ENCODE measurements around the gene ERC2.

ERC2 gene

DNA sequence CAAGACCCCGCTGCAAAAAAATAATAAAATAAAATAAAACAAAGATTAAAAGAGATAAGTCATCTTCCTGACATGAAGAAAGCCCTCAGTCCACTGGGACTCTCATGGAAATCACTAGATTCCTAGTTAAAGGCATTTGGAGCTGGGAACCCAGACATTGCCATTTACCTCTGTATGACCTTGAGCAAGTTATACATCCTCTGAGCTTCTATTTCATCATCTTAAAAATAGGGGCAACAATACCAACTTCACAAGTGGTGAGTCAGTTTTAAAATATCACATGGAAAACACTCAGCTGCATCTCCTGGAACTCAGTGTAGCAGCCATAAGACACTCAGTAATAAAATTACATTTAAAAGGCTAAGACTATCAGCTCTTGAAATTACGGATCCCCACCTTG, 334.8 kb downstream of the ERC2 start:
- no peaks in the 10 kb centered on the region for H3K9me3 ChIP-seq (ENCODE audit: control insufficient read depth, low read length)
- H3K4me1 ChIP-seq (ENCODE audit: control insufficient read depth, insufficient read depth, low read length), result peaks cover 23% of the 10 kb centered on the region
- no peak overlapping the region for H3K9ac ChIP-seq (ENCODE audit: low read length)
- H3K27me3 ChIP-seq (replicated peaks; ENCODE audit: control insufficient read depth, insufficient read depth, low read length), result no peaks in the 10 kb centered on the region
- H3K36me3 ChIP-seq (ENCODE audit: control insufficient read depth, insufficient read depth, low read length, severe bottlenecking), result no peaks in the 10 kb centered on the region
- H3K4me3 ChIP-seq (ENCODE audit: low read length), result no peak overlapping the region
- peak; percentile 85 for DNase-seq (ENCODE audit: low read depth)

GRCh38 chr3:56132762-56133161, 335.5 kb downstream of the ERC2 start:
- no peaks in the 10 kb centered on the region for H3K36me3 ChIP-seq (ENCODE audit: control insufficient read depth, insufficient read depth, low read length, severe bottlenecking)

DNA sequence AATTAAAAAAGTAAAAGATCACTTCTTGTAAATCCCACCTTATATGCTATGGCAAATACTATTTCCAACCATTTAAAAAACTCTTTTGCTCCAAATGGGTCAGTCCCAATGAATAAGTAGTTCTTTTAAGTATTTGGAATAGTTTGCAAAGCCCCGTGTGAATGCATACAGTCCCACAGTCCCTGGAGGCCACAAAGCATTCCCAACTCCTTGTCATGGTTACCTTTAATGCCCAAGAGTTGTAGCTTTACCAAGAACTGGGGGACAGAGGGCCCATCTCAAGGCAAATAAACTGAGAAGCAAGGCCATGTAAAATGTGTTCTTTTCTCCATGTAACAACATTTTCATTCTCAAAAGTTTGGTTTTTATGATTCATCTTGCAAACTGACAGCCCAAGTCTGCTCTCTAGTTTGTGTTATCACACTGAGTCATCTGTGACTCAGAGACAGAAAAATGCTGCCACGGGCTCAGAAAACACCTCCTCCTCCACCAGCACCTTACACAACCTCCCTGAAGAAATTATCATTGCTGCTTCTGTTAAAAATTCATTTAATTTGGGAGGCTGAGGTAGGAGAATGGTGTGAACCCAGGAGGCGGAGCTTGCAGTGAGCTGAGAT, 336.2 kb downstream of the ERC2 start:
- DNase-seq (ENCODE audit: low read depth), result peak; percentile 94

More at GRCh38 chr3:56132762-56133161, 335.5 kb downstream of the ERC2 start:
- no peak for DNase-seq (ENCODE audit: low read depth)
- H3K4me1 ChIP-seq (ENCODE audit: control insufficient read depth, insufficient read depth, low read length), result peaks cover 23% of the 10 kb centered on the region
- no peak overlapping the region for H3K4me3 ChIP-seq (ENCODE audit: low read length)
- no peaks in the 10 kb centered on the region for H3K27me3 ChIP-seq (replicated peaks; ENCODE audit: control insufficient read depth, insufficient read depth, low read length)
- H3K9ac ChIP-seq (ENCODE audit: low read length), result no peak overlapping the region
- H3K9me3 ChIP-seq (ENCODE audit: control insufficient read depth, low read length), result no peaks in the 10 kb centered on the region

GRCh38 chr3:56130036-56130435, 338.2 kb downstream of the ERC2 start:
- H3K9ac ChIP-seq (ENCODE audit: low read length), result no peak overlapping the region
- H3K36me3 ChIP-seq (ENCODE audit: control insufficient read depth, insufficient read depth, low read length, severe bottlenecking), result no peaks in the 10 kb centered on the region
- DNase-seq (ENCODE audit: low read depth), result no peak
- H3K4me1 ChIP-seq (ENCODE audit: control insufficient read depth, insufficient read depth, low read length), result peaks cover 32% of the 10 kb centered on the region
- no peaks in the 10 kb centered on the region for H3K27me3 ChIP-seq (replicated peaks; ENCODE audit: control insufficient read depth, insufficient read depth, low read length)
- H3K9me3 ChIP-seq (ENCODE audit: control insufficient read depth, low read length), result no peaks in the 10 kb centered on the region
- H3K4me3 ChIP-seq (ENCODE audit: low read length), result no peak overlapping the region

More for the DNA sequence above, 336.2 kb downstream of the ERC2 start:
- H3K27me3 ChIP-seq (replicated peaks; ENCODE audit: control insufficient read depth, insufficient read depth, low read length), result no peaks in the 10 kb centered on the region
- no peaks in the 10 kb centered on the region for H3K9me3 ChIP-seq (ENCODE audit: control insufficient read depth, low read length)
- no peaks in the 10 kb centered on the region for H3K36me3 ChIP-seq (ENCODE audit: control insufficient read depth, insufficient read depth, low read length, severe bottlenecking)
- peak overlapping the region; percentile 23 for H3K4me3 ChIP-seq (ENCODE audit: low read length)
- peaks cover 23% of the 10 kb centered on the region for H3K4me1 ChIP-seq (ENCODE audit: control insufficient read depth, insufficient read depth, low read length)
- H3K9ac ChIP-seq (ENCODE audit: low read length), result peak overlapping the region; percentile 46

GRCh38 chr3:56126632-56127031, 341.6 kb downstream of the ERC2 start:
- H3K4me1 ChIP-seq (ENCODE audit: control insufficient read depth, insufficient read depth, low read length), result peaks cover 12% of the 10 kb centered on the region
- DNase-seq (ENCODE audit: low read depth), result no peak
- no peaks in the 10 kb centered on the region for H3K36me3 ChIP-seq (ENCODE audit: control insufficient read depth, insufficient read depth, low read length, severe bottlenecking)
- H3K9ac ChIP-seq (ENCODE audit: low read length), result no peak overlapping the region
- no peak overlapping the region for H3K4me3 ChIP-seq (ENCODE audit: low read length)
- no peaks in the 10 kb centered on the region for H3K9me3 ChIP-seq (ENCODE audit: control insufficient read depth, low read length)
- no peaks in the 10 kb centered on the region for H3K27me3 ChIP-seq (replicated peaks; ENCODE audit: control insufficient read depth, insufficient read depth, low read length)

DNA sequence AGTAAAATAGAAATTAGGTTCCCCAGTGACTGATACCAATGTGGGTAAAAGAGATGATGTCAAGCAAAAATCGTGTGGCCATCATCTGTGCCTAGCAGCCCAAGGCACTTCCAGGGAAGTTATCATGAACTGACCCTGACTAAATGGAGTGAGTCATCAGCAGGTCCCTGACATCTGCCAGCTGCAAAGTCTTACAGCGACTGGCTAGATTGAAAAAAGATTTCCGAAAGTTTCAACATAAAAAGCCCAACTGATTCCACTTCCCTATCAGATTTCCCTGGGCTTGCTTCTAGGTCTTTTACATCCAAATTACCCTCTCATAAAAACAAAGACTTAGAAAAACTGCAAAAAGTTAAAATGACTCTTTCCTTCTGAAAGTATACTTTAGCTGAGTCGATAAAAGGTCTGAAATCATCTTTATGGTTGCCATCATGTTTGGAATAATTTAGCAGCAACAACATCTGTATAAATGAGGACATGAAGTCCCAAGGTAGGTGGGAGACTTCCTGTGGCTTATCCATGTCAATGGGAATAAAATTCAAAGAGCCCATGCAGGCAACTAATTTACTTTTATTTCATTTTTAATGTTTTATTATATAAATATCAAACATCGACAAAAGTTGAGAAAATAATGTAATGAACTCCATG, 342.8 kb downstream of the ERC2 start:
- Histone ChIP-seq H3K27me3 (replicated peaks; ENCODE audit: control insufficient read depth, insufficient read depth, low read length) (no peaks in the 10 kb centered on the region), H3K9ac (ENCODE audit: low read length) (no peak overlapping the region), H3K36me3 (ENCODE audit: control insufficient read depth, insufficient read depth, low read length, severe bottlenecking) (no peaks in the 10 kb centered on the region), H3K4me3 (ENCODE audit: low read length) (no peak overlapping the region), H3K9me3 (ENCODE audit: control insufficient read depth, low read length) (no peaks in the 10 kb centered on the region), H3K4me1 (ENCODE audit: control insufficient read depth, insufficient read depth, low read length) (peaks cover 11% of the 10 kb centered on the region)
- peak; percentile 92 for DNase-seq (ENCODE audit: low read depth)

DNA sequence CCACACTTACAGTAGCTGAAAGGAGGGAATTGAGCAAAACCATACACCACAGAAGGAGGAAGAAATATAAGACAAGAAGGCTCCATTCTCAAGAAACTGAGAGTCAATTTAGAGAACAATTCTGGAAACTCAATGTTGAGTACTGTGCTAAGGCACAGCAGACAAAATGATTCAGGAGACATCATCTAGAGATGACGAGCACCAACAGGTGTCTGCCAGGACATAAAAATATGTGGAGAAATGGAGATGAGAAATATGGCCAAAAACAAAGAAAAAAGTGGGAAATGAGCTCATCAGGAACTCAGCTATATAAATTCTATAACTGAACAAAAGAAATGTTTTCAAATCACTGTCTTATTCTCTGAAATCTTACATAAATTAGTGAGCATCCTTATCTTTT, 343.7 kb downstream of the ERC2 start:
- Histone ChIP-seq H3K4me1 (ENCODE audit: control insufficient read depth, insufficient read depth, low read length) (peaks cover 19% of the 10 kb centered on the region), H3K9ac (ENCODE audit: low read length) (no peak overlapping the region), H3K9me3 (ENCODE audit: control insufficient read depth, low read length) (no peaks in the 10 kb centered on the region), H3K27me3 (replicated peaks; ENCODE audit: control insufficient read depth, insufficient read depth, low read length) (no peaks in the 10 kb centered on the region), H3K4me3 (ENCODE audit: low read length) (no peak overlapping the region), H3K36me3 (ENCODE audit: control insufficient read depth, insufficient read depth, low read length, severe bottlenecking) (no peaks in the 10 kb centered on the region)
- no peak for DNase-seq (ENCODE audit: low read depth)

- H3K4me1 ChIP-seq (ENCODE audit: control insufficient read depth, insufficient read depth, low read length), result peaks cover 26% of the 10 kb centered on the region
- H3K9me3 ChIP-seq (ENCODE audit: control insufficient read depth, low read length), result no peaks in the 10 kb centered on the region
- no peaks in the 10 kb centered on the region for H3K36me3 ChIP-seq (ENCODE audit: control insufficient read depth, insufficient read depth, low read length, severe bottlenecking)
- no peak overlapping the region for H3K9ac ChIP-seq (ENCODE audit: low read length)
- no peaks in the 10 kb centered on the region for H3K27me3 ChIP-seq (replicated peaks; ENCODE audit: control insufficient read depth, insufficient read depth, low read length)
- no peak overlapping the region for H3K4me3 ChIP-seq (ENCODE audit: low read length)
- DNase-seq (ENCODE audit: low read depth), result no peak
Measured at GRCh38 chr3:56123487-56123886, 344.8 kb downstream of the ERC2 start.

DNA sequence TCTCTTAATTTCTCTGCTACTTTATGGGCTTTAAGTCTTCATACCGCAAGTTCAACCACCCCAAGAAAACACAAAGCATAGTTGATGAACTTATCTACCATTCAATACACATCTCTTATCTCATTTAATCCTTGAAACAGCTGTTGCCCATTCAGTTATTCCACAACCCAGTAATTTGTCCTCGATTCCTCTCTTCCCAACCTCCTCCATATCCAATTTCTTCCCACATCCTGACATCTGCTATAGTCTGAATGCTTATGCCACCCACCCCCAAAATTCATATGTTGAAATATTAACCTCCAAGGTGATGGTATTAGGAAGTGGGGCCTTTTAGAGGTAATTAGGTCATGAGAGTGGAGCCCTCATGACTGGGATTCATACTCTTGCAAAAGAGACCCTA, 345.4 kb downstream of the ERC2 start:
- Histone ChIP-seq H3K9me3 (ENCODE audit: control insufficient read depth, low read length) (no peaks in the 10 kb centered on the region), H3K4me3 (ENCODE audit: low read length) (no peak overlapping the region), H3K4me1 (ENCODE audit: control insufficient read depth, insufficient read depth, low read length) (peaks cover 26% of the 10 kb centered on the region), H3K9ac (ENCODE audit: low read length) (no peak overlapping the region), H3K27me3 (replicated peaks; ENCODE audit: control insufficient read depth, insufficient read depth, low read length) (no peaks in the 10 kb centered on the region), H3K36me3 (ENCODE audit: control insufficient read depth, insufficient read depth, low read length, severe bottlenecking) (no peaks in the 10 kb centered on the region)
- no peak for DNase-seq (ENCODE audit: low read depth)

DNA sequence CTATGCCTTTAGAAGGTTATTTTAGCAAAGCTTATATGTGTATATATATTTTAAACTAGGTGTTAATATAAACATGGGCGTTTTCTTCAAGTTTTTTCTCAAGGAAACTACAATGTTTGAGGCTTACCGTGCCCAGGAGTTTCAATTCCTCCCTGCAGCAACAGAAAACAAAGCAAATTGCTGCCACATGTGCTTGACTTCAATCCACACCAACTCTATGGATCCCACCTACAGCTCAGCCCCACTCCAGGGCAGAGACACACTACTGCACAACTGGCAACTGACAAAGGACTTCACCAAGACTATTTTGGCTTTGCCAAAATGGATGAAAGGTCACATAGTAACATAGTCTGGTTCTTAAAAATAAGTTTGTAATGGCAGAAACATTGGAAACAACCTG, 346.6 kb downstream of the ERC2 start:
- Histone ChIP-seq H3K27me3 (replicated peaks; ENCODE audit: control insufficient read depth, insufficient read depth, low read length) (no peaks in the 10 kb centered on the region), H3K4me3 (ENCODE audit: low read length) (no peak overlapping the region), H3K9me3 (ENCODE audit: control insufficient read depth, low read length) (no peaks in the 10 kb centered on the region), H3K4me1 (ENCODE audit: control insufficient read depth, insufficient read depth, low read length) (peaks cover 26% of the 10 kb centered on the region), H3K9ac (ENCODE audit: low read length) (no peak overlapping the region), H3K36me3 (ENCODE audit: control insufficient read depth, insufficient read depth, low read length, severe bottlenecking) (no peaks in the 10 kb centered on the region)
- no peak for DNase-seq (ENCODE audit: low read depth)

DNA sequence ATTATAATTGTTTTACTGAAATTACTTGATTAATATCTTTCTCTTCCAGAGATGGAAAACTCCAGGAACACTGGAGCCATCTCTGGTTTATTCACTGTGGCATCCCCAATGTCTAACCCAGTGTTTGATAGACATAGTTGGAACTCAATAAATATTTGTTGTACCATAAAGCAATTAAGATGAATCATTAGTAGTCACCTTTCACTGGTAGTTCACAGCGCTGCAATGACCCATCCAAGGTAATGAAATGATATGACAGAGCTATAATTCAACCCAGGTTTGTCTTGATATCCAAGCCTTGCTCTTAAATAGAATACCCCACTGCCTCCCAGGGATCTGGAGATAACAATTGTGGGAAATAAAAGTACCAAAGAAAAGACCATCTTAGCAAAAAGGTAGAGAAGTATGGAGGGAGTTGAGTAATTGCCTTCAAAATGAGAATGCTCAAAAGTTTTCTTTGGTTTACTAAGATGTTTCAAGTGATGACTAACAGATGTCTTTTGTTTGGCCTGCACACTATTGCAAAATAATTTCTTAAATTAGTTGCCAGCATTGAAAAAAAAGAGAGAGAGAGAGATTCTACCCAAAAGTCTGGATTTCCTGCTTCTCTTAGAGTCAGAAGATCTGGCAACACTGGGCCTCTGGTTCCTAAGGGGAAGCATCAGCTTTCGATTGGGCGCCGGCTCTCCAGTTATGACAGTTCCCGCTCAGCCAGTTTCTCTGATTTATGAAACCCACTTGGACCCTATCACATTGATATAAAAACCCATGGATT, 348.5 kb downstream of the ERC2 start:
- Histone ChIP-seq H3K9me3 (ENCODE audit: control insufficient read depth, low read length) (peaks cover 6% of the 10 kb centered on the region), H3K4me1 (ENCODE audit: control insufficient read depth, insufficient read depth, low read length) (peaks cover 16% of the 10 kb centered on the region)

More for the DNA sequence above, 348.5 kb downstream of the ERC2 start:
- H3K36me3 ChIP-seq (ENCODE audit: control insufficient read depth, insufficient read depth, low read length, severe bottlenecking), result no peaks in the 10 kb centered on the region
- H3K27me3 ChIP-seq (replicated peaks; ENCODE audit: control insufficient read depth, insufficient read depth, low read length), result no peaks in the 10 kb centered on the region
- H3K9ac ChIP-seq (ENCODE audit: low read length), result no peak overlapping the region
- H3K4me3 ChIP-seq (ENCODE audit: low read length), result no peak overlapping the region
- DNase-seq (ENCODE audit: low read depth), result peak; percentile 87

All from adipocyte (in vitro differentiated cells).